GM18505 (cell line): Measurements from ENCODE around the gene PAPOLB.
A peak's percentile ranks its signal among the peaks of the same experiment; 100 is the strongest.

Experiments used
- ATAC-seq: cut with Tn5 transposase; IDR thresholded peaks from one replicate; pipeline ENCODE4 v1.9.1; 2021; ENCODE audit not compliant: unreplicated experiment
- POLR2A ChIP-seq: IDR thresholded peaks from 4 replicates; pipeline ENCODE4 v1.6.1; 2011; ENCODE audit warnings: borderline replicate concordance; ENCODE audit not compliant: insufficient read depth, insufficient read length; ENCODE audit errors: extremely low read depth

The PAPOLB gene

DNA sequence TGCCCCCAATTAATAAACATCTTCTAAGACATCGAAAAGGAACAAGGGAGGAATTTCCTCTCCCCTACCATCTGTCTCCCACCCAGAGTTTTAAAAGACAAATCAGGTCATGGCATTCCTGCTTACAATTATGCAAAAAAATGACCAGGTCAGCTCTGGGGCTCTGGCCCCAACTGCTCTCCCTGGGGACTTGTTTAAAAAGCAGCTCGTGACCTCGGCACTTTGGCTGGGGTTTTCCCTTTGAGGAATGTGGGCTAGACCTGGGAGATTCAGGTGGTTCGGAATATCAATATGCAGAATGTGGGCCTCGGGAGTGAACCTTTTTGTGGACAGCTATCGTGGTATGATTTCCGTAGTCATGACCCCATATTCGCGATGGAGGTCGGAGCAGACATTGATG lies 22.3 kb upstream of the PAPOLB start:
- ATAC-seq, result no peak
- TF ChIP-seq POLR2A, result no peak

DNA sequence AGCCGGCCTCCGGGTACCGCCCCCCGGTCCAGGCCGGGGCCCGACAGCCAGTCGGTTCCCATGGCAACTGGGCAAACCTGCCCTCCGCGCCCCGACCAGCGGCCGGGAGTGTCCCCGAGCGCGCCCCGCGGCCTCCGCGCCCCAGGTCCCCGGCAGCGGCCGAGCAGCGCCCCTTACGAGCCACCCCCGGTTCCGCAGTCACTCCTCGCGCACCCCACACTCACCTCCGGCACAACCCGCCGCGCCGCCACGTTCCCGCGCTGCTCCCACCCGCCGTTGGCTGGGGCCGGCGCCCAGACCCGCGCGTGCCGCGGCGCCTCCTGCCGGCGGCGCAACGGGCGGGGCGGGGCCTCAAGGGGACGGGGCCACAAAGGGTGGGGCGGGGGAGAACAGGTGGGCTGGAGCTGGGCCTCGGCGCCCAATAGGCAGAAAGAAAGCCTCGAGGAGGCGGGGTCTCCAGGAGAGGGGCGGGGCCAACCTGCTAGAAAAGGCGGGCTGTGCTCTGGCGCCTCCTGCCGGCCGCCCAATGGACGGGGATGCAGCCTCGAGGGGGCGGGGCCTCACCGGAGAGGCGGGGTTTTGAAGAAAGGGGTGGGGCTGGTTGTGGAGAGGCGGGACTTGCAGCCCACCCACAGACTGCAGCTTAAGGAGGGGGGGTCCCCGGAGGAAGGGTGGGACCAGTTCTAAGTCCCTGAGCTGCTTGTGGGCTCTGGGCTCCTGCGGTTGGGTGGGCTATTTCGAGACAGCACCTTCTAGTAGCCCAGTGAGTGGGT lies 21.7 kb upstream of the PAPOLB start, which contains the start of gene RADIL:
Gene RADIL (minus strand): TSS at position 345 of the 773 bp plus-strand sequence. CDS start 5,577 bp downstream, outside the sequence.
- peak; percentile 89 for ATAC-seq
- no peak for TF ChIP-seq POLR2A

DNA sequence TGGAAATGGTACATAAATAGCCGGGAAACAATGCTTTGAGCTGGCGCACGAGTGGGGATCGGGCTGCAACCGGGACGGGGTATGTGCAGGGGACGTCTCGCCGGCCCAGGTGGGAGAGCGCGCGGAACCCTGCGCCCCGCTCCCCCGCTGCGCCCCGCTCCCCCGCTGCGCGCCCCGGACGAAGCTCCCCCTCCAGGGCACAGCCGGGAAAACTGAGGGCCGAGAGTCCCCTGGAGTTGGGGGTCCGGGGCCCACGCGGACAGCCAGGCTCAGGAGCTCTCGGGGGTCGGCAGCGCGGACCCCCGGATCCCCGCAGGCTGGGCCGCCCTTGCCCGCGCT lies 21.2 kb upstream of the PAPOLB start:
- TF ChIP-seq POLR2A, result no peak
- no peak for ATAC-seq

DNA sequence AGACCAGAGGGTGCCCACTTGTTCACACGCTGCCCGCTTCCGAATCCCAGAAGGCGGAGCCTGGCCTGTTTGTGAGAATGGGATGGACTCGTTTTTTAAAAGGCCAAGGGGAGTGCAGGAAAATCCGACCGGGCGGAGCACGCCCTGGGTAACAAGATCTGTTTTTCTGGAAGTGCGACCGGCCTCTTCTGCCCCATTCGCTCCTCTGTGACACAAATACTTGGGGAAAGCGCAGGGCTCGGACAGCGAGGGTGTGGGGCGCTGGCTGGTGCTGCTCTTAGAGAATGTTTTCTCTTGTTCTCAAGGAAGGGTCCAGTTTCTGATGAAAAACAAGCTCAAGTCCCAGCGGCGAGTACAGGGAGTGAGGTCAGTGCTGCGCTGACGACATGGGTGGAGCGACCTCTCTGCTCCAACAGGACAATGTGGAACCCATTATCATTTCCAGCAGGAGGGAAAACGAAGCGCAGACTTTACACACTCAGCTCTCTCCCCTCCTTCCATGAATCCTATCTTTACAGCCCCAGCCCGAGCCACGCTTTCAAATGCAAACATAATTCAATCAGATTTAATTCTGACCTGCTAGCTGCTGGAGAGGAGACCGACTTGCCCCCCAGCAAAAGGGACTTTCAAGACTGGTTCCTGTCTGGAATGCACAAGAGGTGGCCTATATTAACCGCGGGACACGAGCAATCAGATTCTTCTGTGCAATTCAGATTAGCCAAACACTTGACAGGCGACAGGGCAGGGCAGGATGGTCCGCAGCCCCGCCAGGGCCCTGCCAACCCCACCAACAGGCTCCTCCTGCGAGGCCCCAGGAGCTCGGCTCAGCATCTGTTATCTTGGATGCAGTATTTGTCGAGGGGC lies 20.6 kb upstream of the PAPOLB start:
- ATAC-seq, result no peak
- TF ChIP-seq POLR2A, result no peak

DNA sequence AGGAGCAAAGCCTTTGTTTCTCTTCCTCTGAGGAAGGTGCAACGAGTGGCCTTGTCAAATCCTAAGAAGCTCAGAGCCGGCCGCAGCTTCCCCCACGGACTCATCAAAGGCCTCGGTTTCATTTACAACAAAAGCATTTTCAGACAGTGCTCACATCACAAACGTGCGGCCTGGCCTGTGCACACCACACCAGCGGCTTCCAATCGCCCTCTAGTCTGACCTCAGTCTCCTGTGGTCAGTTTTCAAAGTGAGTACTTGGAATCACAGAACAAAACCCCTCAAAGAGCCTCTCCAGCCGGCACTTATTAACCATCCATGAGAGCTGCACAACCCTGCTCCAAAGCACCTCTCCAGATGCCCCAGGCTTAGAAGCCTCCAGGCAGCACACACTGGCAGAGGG lies 18.4 kb upstream of the PAPOLB start:
- TF ChIP-seq POLR2A, result no peak
- no peak for ATAC-seq

DNA sequence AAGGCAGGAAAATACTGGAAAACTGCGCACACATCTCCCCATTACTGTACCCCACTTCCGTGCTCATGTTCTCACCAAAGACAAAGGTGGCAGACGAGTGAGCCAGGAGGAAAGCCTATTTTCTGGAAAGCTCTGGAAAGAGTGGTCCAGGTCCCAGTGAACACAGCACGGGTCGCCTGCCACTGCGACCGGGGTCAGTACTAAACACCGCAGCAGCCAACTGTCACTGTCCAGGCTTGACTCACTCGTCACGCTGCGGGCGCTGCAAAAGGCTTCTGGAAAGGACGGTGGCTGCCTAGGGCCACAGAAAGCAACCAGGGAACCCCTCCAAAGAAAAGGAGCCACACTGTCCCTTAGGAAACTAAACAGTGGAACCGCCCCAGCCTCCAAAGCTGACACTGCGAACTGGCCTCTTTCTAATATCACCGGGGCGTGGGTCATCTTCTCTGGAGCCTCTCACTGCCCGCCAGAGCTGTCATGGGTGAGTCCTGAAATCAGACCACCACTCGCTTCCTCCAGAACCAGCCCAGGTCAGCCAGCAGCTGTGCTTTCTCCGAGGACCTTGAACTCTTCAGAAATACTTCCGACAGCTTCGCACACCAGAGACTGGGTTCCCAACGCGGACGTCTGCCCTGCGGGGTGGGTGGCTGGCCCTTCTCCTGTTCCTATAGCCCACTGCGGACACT lies 17.7 kb upstream of the PAPOLB start:
- no peak for TF ChIP-seq POLR2A
- no peak for ATAC-seq

DNA sequence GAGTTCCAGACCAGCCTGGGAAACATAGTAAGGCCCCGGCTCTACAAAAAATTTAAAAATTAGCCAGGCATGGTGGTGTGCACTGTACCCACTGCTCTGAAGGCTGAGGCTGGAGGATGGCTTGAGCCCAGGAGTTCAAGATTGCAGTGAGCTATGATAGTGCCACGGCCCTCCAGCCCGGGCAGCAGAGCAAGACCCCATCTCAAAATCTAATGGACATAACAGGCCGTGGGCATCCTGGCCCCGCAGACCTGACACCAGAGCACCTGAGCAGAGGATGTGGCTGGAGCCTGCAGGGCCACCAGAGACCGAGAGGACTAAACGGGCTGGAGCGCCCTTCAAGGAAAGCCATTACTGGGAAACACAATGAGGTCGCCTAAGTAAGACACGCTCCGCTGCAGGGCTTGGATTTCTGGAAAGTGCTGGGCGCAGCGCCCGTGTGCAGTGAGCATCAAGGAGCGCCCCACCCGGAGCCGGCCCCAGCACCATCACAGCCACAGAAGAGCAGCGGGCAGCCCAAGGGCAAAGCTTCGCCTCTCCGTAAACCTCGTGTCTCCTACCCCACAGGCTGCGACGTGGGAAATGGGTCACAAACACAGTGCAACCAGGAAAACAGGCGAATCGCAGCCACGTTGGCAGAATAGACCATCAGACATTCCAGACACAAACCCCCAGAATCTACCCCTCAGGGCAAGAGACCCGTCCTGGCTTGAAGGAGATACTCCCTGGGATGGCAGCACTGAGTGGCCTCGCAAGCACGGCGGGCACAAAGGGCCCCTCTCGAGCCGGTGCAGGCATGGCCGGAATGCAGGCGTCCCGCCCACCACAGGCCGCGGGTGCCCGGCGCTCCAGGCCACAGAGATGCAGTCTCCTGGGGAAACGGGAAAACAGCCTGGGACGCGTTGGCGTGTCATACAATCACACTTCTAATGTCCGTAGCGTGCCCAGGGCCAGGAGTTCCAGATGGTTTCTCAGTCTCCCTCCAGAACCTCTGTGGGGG lies 16.8 kb upstream of the PAPOLB start:
- no peak for TF ChIP-seq POLR2A
- ATAC-seq, result no peak

DNA sequence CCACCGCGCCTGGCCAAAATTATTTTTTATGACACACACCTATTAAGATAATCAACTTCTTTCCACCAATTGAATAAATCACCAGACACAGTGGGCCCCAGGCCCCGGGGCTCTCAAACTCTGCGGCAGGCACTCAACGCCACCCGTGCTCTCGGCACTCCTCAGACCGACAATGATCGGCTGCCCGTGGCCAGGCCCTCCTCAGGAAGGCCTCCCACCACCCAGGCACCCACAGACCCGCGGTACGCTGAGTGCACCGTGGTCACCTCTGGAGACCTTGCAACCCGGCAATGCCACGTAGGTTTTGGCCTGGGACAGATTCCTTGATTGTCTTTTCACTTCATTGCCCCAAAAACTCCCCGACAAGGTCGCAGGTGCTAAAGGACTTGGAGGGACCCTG lies 14.8 kb upstream of the PAPOLB start:
- TF ChIP-seq POLR2A, result no peak
- ATAC-seq, result no peak

DNA sequence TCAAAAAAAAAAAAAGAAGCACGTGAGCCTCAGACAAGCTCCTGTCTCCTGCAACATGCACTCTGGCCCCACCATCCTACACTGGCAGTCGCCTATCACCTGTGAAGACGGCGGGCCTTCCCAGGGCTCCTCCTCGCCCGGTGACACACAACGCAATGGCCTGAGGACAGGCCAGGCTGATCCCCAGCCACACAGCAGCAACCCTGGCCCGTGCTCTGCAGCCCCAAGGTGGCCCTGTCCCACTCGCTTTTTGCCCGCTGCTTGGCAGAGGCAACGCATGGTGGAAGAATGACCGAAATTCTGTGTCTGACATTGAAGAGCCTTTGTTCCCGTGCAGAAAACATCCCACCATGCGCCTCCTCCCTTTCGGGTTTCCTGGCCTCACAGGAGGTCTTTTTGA lies 13.6 kb upstream of the PAPOLB start:
- TF ChIP-seq POLR2A, result no peak
- ATAC-seq, result no peak

DNA sequence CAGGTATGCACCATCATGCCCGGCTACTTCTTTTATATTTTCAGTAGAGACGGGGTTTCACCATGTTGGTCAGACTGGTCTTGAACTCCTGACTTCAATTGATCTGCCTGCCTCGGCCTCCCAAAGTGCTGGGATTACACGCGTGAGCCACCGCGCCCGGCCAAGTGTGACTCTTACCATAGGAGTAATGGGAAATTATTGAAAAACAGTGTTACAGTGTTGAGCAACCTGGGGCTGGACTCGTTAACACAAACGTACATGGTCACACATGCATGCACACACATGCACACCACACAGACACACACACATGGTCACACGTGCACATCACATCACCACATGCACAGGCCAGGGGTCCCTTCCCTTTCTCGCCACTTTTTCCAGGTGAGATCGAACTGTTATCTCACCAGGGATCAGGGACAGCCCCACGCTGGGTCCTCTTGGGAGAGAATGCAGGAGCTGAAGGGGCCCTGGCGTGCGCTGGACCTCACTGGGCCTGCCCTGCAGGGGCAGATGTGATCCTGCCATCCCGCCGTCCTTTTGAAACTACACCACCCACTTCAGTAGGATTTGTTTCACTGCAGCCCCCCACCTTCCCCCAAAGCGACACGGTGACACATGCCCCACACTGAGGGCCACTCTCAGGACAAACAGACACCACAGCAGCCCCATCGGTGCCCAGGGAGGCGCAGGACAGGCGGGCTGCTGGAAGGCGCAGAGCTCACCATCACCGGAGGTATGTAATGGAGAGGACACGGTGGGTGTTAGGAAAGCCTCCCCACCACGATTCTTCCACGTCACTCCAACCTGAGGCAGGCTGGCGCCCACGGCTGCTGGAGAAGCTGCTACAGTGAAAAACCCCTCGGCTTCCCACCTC lies 11.5 kb upstream of the PAPOLB start:
- TF ChIP-seq POLR2A, result no peak
- no peak for ATAC-seq

DNA sequence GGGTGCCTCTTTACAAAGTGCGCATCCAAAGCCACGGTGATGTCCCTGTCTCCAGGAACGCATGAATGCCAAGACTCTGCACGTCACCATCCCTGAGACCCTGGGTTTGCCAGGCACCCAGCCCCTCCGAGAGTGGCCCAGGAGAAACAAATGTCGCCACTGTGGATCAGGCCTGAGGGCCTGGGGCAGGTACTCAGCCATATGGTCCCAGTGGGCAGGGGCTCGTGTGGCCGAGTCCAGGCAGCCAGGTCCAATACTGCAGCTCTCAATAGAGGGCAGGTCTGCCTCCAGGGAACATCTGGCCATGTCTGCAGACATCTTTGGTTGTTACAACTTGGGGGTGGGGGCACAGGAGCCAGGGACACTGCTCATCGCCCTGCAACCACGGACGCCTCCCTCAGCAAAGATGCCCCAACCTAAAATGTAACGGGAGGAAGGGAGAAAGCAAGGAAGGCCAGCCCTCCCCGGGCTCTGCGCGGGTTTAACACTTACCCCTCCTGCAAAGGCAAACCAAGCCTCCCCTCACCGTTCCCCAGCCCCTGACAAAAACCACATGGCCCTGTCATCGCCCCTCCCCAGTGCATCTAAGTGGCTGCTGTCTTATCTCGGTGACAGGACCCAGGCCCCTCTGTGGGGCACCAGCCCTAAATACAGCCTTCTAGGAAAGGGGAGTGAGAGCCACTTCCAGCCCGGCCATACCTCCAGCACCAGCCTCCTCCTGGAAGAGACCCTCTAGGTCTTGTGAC lies 10.3 kb upstream of the PAPOLB start:
- ATAC-seq, result no peak
- TF ChIP-seq POLR2A, result no peak
